ENCODE measurements around the gene CNTN4.

Gene CNTN4

DNA sequence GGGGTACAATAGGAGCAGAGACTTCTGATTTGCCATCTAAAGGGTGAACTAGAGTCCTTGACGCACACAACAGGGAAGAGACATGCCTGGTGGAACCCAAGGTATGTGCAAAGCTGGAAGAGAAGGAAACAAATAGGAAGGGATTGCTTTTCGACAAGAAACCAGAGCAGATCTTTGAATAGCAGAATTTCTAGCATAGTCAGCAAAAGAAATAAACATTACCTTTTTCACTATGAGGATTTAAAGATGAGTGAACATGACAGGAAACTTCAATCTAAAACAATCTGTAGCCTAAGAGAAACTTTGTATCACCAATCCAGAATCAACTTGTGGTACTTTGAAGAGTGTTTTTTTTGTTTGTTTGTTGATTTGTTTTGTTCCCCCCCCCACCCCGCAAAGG lies 1006.6 kb downstream of the CNTN4 start:
- no peaks in the 10 kb centered on the region for H3K9me3 ChIP-seq (ENCODE audit: low read length)
- H3K27ac ChIP-seq (ENCODE audit: low read depth, low read length, poor library complexity, severe bottlenecking): no peak overlapping the region
- H2AFZ ChIP-seq (ENCODE audit: low read length): no peak overlapping the region

GRCh38 chr3:3105815-3106214 lies 1007.1 kb downstream of the CNTN4 start:
- H4K20me1 ChIP-seq (ENCODE audit: insufficient read depth, low read length): no peaks in the 10 kb centered on the region
- H3F3A ChIP-seq (ENCODE audit: insufficient read depth, low read length): no peaks in the 10 kb centered on the region
- no peaks in the 10 kb centered on the region for H3K9me2 ChIP-seq (ENCODE audit: low read depth, low read length)
- no peaks in the 10 kb centered on the region for H3K79me2 ChIP-seq (ENCODE audit: insufficient read depth, low read length)
- H3K27me3 ChIP-seq (ENCODE audit: insufficient read depth, low read length): no peaks in the 10 kb centered on the region
- H3K9ac ChIP-seq (ENCODE audit: low read length): no peak overlapping the region
- H3K9me3 ChIP-seq (ENCODE audit: low read length): no peaks in the 10 kb centered on the region
- no peak overlapping the region for H3K4me3 ChIP-seq (ENCODE audit: low read depth, low read length, poor library complexity, severe bottlenecking)
- no peak overlapping the region for H3K4me2 ChIP-seq (ENCODE audit: low read length)
- TF ChIP-seq CTCF (IDR thresholded peaks at IDR 0.05; ENCODE audit: low read length) (no peak), EZH2 (IDR thresholded peaks at IDR 0.05; ENCODE audit: borderline replicate concordance, low read length) (no peak)
- no peaks in the 10 kb centered on the region for H3K36me3 ChIP-seq (ENCODE audit: insufficient read depth, low read length)
- no peaks in the 10 kb centered on the region for H3K4me1 ChIP-seq (ENCODE audit: insufficient read depth, low read length, severe bottlenecking)
- H3K27ac ChIP-seq (ENCODE audit: low read depth, low read length, poor library complexity, severe bottlenecking): no peak overlapping the region
- H2AFZ ChIP-seq (ENCODE audit: low read length): no peak overlapping the region

More for the DNA sequence above, 1006.6 kb downstream of the CNTN4 start:
- H3K9me2 ChIP-seq (ENCODE audit: low read depth, low read length): no peaks in the 10 kb centered on the region
- no peak overlapping the region for H3K4me2 ChIP-seq (ENCODE audit: low read length)
- no peaks in the 10 kb centered on the region for H4K20me1 ChIP-seq (ENCODE audit: insufficient read depth, low read length)
- no peak overlapping the region for H3K9ac ChIP-seq (ENCODE audit: low read length)
- H3F3A ChIP-seq (ENCODE audit: insufficient read depth, low read length): no peaks in the 10 kb centered on the region
- no peaks in the 10 kb centered on the region for H3K79me2 ChIP-seq (ENCODE audit: insufficient read depth, low read length)
- no peaks in the 10 kb centered on the region for H3K4me1 ChIP-seq (ENCODE audit: insufficient read depth, low read length, severe bottlenecking)
- TF ChIP-seq EZH2 (IDR thresholded peaks at IDR 0.05; ENCODE audit: borderline replicate concordance, low read length): no peak
- TF ChIP-seq CTCF (IDR thresholded peaks at IDR 0.05; ENCODE audit: low read length): no peak
- H3K4me3 ChIP-seq (ENCODE audit: low read depth, low read length, poor library complexity, severe bottlenecking): no peak overlapping the region
- no peaks in the 10 kb centered on the region for H3K36me3 ChIP-seq (ENCODE audit: insufficient read depth, low read length)
- H3K27me3 ChIP-seq (ENCODE audit: insufficient read depth, low read length): no peaks in the 10 kb centered on the region

DNA sequence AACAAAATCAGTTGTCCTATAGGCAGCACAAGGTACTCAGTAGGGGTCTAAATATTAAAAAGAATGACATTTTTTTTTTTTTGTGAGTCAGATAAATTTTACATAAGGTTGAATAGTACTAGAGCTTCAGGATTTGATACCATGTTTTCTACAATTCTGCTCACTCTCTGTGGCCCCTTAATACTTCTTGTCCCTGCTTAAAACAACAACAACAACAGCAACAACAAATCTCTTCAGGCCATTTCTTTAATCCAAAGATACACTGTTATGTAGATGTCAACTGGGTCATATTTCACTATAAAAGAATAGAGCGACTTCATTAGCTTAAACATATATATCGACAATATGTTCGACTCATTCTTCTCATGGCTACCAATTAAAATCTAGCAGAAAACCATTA lies 1008.5 kb downstream of the CNTN4 start:
- Histone ChIP-seq H3K4me3 (ENCODE audit: low read depth, low read length, poor library complexity, severe bottlenecking) (no peak overlapping the region), H3F3A (ENCODE audit: insufficient read depth, low read length) (no peaks in the 10 kb centered on the region), H3K79me2 (ENCODE audit: insufficient read depth, low read length) (no peaks in the 10 kb centered on the region), H2AFZ (ENCODE audit: low read length) (no peak overlapping the region), H3K9ac (ENCODE audit: low read length) (no peak overlapping the region), H3K9me3 (ENCODE audit: low read length) (no peaks in the 10 kb centered on the region), H3K27ac (ENCODE audit: low read depth, low read length, poor library complexity, severe bottlenecking) (no peak overlapping the region), H3K9me2 (ENCODE audit: low read depth, low read length) (no peaks in the 10 kb centered on the region), H3K36me3 (ENCODE audit: insufficient read depth, low read length) (no peaks in the 10 kb centered on the region), H4K20me1 (ENCODE audit: insufficient read depth, low read length) (no peaks in the 10 kb centered on the region), H3K4me1 (ENCODE audit: insufficient read depth, low read length, severe bottlenecking) (no peaks in the 10 kb centered on the region), H3K4me2 (ENCODE audit: low read length) (no peak overlapping the region), H3K27me3 (ENCODE audit: insufficient read depth, low read length) (no peaks in the 10 kb centered on the region)
- TF ChIP-seq CTCF (IDR thresholded peaks at IDR 0.05; ENCODE audit: low read length) (no peak), EZH2 (IDR thresholded peaks at IDR 0.05; ENCODE audit: borderline replicate concordance, low read length) (no peak)
